HT-29 (cell line): ENCODE results near the gene CGNL1. TPM values are rescaled to one million over a fixed set of nuclear protein-coding genes. Genes with fewer than 3 reads are reported as not detected.

Source experiments
- DNase-seq: peaks from one replicate; pipeline ENCODE4 v3.0.0-alpha.2; 2015; ENCODE audit warnings: low spot score
- total RNA-seq: library from RNA; depleted of rRNA; stranded (reverse); fragments of >200 nt; shearing (Covaris generic); gene quantifications from 2 replicates; pipeline ENCODE4 v1.2.3, GENCODE V29; 2014

Gene CGNL1
- total RNA-seq, 1 experiment from 2014 or later: 0.36 TPM

GRCh38 chr15:57452090-57452754, 75.9 kb downstream of the CGNL1 start:
- no peak for DNase-seq

GRCh38 chr15:57455929-57456328, 79.6 kb downstream of the CGNL1 start:
- DNase-seq: no peak

- DNase-seq: no peak
Observed at GRCh38 chr15:57456559-57456958, 80.3 kb downstream of the CGNL1 start.

- no peak for DNase-seq
Observed at GRCh38 chr15:57457726-57458125, 81.4 kb downstream of the CGNL1 start.

GRCh38 chr15:57458356-57458781, 82.1 kb downstream of the CGNL1 start:
- DNase-seq: no peak

- no peak for DNase-seq
Observed at GRCh38 chr15:57460208-57460816, 84.0 kb downstream of the CGNL1 start.

- no peak for DNase-seq
Observed at GRCh38 chr15:57461541-57461940, 85.2 kb downstream of the CGNL1 start.

GRCh38 chr15:57462381-57462780, 86.1 kb downstream of the CGNL1 start:
- no peak for DNase-seq

- no peak for DNase-seq
Observed at GRCh38 chr15:57463360-57463759, 87.1 kb downstream of the CGNL1 start.

GRCh38 chr15:57464480-57464879, 88.2 kb downstream of the CGNL1 start:
- DNase-seq: no peak

- DNase-seq: no peak
Observed at GRCh38 chr15:57468486-57468885, 92.2 kb downstream of the CGNL1 start.

- no peak for DNase-seq
Observed at GRCh38 chr15:57470543-57470942, 94.2 kb downstream of the CGNL1 start.

- no peak for DNase-seq
Observed at GRCh38 chr15:57472861-57473260, 96.6 kb downstream of the CGNL1 start.

GRCh38 chr15:57476533-57476975, 100.2 kb downstream of the CGNL1 start:
- DNase-seq: no peak

GRCh38 chr15:57477736-57478522, 101.6 kb downstream of the CGNL1 start:
- DNase-seq: peak; percentile 74

- DNase-seq: no peak
Observed at GRCh38 chr15:57479005-57479404, 102.7 kb downstream of the CGNL1 start.

GRCh38 chr15:57481038-57481705, 104.9 kb downstream of the CGNL1 start:
- no peak for DNase-seq

- DNase-seq: peak; percentile 44
Observed at GRCh38 chr15:57485869-57486268, 109.6 kb downstream of the CGNL1 start.

GRCh38 chr15:57486833-57487232, 110.5 kb downstream of the CGNL1 start:
- no peak for DNase-seq

- no peak for DNase-seq
Observed at GRCh38 chr15:57489122-57489521, 112.8 kb downstream of the CGNL1 start.

GRCh38 chr15:57493351-57493750, 117.0 kb downstream of the CGNL1 start:
- no peak for DNase-seq

- no peak for DNase-seq
Observed at GRCh38 chr15:57494581-57494980, 118.3 kb downstream of the CGNL1 start.
